Measurements from ENCODE around the gene CPSF4. TPM values are rescaled to one million over a fixed set of nuclear protein-coding genes. Genes with fewer than 3 reads are reported as not detected.

The CPSF4 gene
- total RNA-seq, 1 donor from 2014 or later, result 26.3 TPM

- no peak for DNase-seq
Measured at GRCh38 chr7:99449326-99449725, 10.6 kb downstream of the CPSF4 start.

GRCh38 chr7:99451936-99452335 is 13.2 kb downstream of the CPSF4 start:
- no peak for DNase-seq

GRCh38 chr7:99452541-99452940 is 13.8 kb downstream of the CPSF4 start:
- no peak for DNase-seq

- DNase-seq, result no peak
Measured at GRCh38 chr7:99453105-99453504, 14.4 kb downstream of the CPSF4 start.

DNA sequence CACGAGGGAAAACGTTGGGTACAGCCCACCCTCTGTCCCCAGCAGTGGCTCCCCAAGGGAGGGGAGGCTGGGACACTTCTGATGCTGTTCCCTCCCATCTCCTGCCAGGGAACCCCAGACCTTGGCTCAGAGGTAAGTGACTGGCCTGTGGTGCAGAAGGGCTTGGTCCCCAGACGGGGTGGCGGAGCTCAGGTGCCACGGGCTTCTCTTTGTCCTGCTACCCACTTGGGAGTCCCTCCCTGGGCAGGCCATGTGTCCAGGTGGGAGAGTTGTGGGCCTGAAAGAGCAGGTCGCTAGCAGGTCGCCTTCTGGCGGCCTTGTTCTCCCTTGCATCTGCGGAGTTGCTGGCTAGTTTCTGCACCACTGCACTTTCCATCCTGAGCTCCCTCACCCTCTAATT is 17.1 kb downstream of the CPSF4 start:
- no peak for DNase-seq

- DNase-seq, result no peak
Measured at GRCh38 chr7:99456288-99456687, 17.5 kb downstream of the CPSF4 start.

DNA sequence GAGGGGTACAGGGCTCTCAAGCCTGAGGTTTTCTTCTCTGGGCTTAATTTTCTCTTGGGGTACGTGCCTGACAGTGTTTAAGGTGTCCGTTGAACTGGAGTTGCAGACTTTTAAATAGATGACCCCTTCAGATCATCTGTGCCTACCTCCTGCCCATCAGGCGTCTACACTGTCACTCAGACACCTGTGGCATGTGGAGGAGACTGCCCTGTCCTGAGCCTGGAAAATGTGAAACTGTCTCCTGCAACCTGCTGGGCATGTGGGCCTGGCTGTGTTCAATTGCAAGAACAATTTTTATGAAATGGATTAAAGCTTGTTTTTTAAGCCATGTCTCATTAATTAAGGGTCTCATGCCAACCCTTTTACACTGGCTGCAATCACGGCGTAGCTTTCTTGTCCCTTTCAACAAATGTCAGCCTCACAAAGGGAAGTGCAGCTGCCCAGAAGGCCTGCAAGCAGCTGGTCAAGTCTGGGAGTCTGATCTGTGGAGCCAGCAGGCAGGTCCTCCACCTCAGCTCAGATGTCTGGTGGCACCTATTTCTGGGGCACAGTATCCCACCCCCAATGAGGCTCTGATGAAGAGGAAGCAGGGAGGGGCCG is 18.4 kb downstream of the CPSF4 start:
- DNase-seq, result no peak

- DNase-seq, result no peak
Measured at GRCh38 chr7:99457650-99458493, 19.1 kb downstream of the CPSF4 start.

DNA sequence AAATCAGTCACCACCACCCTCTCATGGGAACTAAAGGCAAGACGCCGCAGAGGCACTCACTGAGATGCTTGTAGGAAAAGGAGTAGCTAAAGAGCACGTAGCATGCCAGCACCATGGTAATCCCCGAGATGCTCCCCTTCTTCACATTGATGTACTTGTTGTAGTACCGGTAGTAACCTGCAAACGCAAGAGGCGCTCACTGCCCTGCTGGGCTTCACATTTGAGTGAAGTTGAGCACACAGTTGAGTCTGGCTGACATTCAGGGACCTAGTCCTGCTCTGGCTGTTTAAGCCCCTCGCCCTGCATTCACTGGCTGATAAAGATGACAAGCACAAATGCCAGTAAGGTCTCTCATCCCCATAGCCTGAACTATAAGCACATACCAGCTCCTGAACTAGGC is 20.3 kb downstream of the CPSF4 start:
- no peak for DNase-seq

- no peak for DNase-seq
Measured at GRCh38 chr7:99460651-99461050, 21.9 kb downstream of the CPSF4 start.

- DNase-seq, result no peak
Measured at GRCh38 chr7:99461221-99461620, 22.5 kb downstream of the CPSF4 start.

DNA sequence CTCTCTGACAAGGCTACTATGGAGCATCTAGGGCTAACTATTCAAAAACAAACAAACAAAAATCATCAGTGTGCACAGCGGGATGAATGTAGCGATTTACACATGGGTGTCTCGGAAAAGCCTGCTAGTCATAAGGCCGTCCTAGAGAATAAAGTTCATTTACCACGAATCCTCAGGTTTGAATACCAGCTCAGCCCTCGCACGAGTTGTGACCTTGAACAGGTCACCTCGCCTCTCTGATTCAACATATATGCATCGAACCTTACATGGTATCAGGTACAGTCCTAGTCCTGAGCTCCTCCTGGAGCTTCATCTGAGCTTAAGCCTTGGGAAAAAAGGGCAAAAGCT is 26.7 kb downstream of the CPSF4 start:
- no peak for DNase-seq

DNA sequence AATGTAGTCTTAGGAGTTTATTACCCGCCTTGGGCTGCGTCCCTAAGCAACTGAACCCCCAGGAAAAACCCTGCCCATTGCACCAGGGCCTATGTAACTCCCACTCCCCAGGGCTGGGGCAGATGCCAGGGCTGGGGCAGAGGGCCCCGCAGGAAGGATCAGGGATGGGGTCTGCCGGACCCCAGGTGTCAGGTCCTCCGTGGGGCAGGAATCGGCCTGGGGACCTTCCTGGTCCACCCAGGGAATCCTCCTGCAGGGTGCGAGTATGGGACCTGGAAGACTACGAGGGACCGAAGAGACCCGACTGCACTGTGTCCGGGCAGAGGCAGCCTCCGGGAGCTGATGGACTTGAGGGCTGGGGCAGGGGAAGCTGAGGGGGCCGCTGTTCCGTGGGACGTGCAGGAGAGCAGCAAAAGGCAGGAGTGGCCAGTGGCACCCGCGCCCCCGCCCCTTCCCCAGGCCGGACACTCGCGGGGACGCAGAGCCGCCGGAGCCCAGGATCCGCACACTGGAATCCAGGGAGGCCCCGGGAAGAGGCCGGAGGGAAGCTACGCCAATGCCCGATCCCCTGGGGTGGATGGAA is 29.7 kb downstream of the CPSF4 start:
- no peak for DNase-seq

GRCh38 chr7:99469381-99470065 is 30.8 kb downstream of the CPSF4 start:
- no peak for DNase-seq

DNA sequence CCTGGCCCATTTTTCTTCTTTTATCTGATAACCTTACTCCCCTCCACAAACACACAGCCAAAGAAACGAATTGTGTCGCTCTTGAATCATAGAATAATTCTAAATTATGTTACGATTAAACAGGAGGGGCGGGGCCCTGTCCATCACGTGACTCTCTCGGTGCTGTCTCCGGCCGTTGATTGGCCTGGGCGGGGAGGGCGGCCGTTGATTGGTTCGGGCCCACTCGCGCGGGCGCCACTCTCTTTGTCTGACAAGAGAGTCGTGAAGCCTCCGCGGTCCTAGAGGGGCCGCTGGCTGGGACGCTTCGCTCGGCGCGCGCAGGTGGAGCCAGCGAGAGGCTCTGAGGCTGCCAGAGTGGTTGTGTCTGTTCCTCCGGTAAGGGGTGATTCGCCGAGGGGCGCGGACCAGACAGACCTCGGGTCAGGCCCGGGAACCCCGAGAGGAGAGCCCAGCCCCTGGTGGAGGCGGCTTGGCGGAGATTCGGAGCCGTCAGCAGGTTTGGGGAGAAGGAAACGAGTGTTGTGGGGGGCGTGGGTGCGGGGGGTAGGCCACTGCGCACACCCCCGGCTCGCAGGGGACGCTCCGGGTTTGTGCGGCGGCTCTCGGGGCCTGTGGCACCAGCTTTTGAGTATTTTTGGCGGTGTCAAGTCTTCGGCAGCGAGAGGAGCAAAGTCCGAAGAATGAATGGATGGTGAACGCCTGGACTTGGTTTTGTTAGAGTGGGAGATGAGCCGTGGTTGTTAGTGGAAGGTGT is 34.0 kb downstream of the CPSF4 start, which contains the start of gene ZNF789:
Gene ZNF789 (plus strand): TSS at position 330 of the 754 bp plus-strand sequence. CDS start 3,567 bp downstream, outside the sequence.
- peak; percentile 99 for DNase-seq

DNA sequence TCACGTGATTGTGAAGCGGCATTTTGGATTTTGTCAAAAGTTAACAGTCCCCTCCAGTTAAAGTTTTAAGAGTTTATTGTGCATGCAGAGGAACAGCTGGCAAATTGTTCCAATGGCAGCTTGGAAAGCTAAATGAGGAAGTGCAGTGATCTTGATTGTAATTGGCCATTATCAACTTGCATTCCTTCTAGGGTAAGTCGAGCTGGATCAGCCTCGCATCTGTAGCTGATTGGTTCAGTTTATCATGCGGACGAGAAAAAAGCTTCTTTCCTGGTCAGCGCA is 34.5 kb downstream of the CPSF4 start:
- DNase-seq, result peak; percentile 54

DNA sequence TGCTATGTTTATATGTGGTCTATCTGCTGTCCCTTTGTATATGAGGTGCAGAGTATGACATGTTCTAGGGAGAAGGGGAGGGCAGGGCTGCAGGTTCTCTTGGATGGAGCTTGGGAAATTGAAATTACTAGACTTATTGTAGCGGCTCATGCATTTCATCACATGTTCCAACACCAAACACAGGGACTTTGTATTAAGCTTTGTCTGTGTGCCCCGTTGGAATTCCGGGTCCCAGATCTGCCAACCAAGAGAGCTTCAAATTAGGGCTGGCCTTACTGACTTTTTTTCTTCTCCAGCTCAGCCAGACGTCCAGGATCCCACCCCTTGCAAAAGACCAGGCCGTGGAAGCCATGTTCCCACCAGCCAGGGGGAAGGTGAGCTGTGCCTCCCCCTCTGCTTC is 37.4 kb downstream of the CPSF4 start:
- no peak for DNase-seq

DNA sequence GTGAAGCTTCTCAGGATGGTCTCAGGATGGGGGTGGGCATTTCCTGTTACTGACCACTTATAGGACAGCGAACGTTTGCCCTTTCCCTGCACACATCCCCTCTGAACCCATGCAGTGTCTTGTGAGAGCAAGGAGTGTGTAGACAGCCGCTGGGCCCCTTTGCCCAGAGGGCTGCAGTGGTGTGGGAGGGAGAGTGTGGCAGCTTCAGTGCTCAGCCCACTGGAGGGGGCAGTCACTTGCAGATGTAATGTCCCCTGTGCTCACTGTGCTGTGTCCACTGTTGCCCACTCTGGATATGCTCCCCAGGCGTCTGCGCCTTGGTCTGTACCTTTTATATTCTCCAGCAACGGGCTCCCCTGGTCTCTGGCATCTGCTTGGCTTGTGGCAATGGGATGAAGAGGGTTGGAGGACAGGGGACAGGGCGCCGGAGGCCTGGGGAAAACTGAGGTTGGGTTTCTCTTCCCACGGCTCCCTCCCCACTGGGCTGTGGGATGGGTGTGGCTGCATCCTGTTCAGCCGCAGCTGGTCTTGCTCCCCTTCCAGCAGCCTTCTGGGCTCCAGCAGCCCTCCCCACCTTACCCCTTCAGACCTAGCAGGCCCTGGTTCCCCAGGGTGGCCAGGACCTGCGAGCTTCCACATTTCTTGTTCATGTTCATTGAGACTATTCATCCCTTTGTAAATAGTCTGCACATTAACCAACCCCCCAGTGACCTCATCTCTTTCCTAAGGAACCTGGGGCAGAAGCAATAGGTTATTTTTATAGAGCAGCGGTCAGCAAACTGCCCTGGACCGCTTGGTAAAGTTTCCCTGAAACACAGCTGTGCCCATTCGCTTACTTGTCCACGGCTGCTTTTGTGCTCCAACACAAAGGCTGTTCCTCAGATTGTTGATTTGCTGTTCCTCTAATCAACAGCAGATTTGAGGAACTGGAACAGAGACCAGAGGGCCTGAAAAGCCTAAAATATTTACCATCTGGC is 40.0 kb downstream of the CPSF4 start:
- DNase-seq, result no peak

DNA sequence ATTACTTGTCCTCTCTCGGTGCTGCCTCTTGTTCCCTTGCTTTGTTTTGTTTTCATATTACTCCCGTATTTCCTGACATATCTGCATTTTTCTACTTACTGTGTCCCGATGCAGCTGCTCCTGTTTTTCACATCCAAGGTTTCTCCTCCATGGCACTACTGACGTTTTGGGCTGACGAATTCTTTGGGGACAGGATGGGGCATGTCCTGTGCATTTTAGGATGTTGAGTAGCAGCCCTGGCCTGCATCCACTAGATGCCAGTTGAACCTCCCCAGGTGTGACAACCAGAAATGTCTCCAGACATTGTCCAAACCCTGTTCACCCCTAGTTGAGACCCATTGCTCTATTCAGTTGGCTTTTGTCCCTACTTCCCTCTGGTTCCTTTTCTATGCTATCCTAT is 46.4 kb downstream of the CPSF4 start:
- DNase-seq, result no peak

DNA sequence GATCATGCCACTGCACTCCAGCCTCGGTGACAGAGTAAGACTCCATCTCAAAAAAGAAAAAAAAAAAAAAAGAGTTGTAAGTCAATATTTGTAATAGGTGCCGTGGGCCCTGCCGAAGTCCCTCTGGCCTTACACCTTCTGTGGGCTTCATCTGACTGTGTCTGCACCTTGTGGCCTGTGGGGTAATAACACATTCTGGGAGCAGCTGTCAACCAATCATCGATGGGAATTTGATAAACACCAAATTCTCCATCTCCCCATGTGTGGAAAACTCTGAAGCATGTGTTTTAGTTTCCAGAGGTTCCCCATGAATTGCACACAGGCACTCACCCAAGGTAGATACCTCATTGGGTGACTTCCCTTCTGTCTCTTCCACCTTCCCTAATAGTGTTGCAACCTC is 50.5 kb downstream of the CPSF4 start:
- no peak for DNase-seq

DNA sequence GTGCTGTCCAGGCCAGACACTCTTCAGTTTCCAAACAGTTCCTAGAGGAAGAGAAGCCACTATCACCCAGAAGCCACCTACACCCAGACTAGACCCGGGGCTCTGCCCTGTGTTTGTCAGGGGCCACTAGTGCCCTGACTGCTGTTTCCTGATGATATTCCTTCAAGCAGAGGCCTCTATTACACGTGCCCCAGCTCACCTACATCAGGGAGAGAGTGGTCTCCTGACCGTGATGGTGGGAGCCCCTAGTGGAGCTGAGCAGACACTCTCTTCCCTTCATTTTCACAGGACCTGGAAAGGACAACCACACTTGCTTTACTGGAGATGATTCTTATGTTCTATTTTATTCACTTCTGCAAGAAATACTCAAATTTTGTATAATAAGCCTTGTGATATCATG is 52.1 kb downstream of the CPSF4 start:
- no peak for DNase-seq
